ENCODE data around the gene SCYGR2.

- TF ChIP-seq CTCF (IDR thresholded peaks at IDR 0.05) (no peak), POLR2A (IDR thresholded peaks at IDR 0.05) (no peak)
These were observed 2.9 kb upstream of the SCYGR2 start for GRCh38 chr2:227595797-227596196.

Measured in prostate gland (tissue), 2 donors.